Ishikawa (cell line): Measurements from ENCODE around the gene GRAMD1B.

Experiments
- CEBPB ChIP-seq: IDR thresholded peaks from 2 replicates; pipeline ENCODE4 v1.6.1; 2012
- TF ChIP-seq, protein P1 (sequence below): IDR thresholded peaks from 2 replicates; pipeline ENCODE4 v1.6.1; 2012; ENCODE audit warnings: low read depth, mild to moderate bottlenecking

- no peak for TF ChIP-seq CEBPB
- TF ChIP-seq, protein P1, sequence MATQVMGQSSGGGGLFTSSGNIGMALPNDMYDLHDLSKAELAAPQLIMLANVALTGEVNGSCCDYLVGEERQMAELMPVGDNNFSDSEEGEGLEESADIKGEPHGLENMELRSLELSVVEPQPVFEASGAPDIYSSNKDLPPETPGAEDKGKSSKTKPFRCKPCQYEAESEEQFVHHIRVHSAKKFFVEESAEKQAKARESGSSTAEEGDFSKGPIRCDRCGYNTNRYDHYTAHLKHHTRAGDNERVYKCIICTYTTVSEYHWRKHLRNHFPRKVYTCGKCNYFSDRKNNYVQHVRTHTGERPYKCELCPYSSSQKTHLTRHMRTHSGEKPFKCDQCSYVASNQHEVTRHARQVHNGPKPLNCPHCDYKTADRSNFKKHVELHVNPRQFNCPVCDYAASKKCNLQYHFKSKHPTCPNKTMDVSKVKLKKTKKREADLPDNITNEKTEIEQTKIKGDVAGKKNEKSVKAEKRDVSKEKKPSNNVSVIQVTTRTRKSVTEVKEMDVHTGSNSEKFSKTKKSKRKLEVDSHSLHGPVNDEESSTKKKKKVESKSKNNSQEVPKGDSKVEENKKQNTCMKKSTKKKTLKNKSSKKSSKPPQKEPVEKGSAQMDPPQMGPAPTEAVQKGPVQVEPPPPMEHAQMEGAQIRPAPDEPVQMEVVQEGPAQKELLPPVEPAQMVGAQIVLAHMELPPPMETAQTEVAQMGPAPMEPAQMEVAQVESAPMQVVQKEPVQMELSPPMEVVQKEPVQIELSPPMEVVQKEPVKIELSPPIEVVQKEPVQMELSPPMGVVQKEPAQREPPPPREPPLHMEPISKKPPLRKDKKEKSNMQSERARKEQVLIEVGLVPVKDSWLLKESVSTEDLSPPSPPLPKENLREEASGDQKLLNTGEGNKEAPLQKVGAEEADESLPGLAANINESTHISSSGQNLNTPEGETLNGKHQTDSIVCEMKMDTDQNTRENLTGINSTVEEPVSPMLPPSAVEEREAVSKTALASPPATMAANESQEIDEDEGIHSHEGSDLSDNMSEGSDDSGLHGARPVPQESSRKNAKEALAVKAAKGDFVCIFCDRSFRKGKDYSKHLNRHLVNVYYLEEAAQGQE, result no peak
These were observed 235.2 kb downstream of the GRAMD1B start for GRCh38 chr11:123665306-123665705.
